AG04450 (cell line): ENCODE measurements around the gene PTGES3. TPM values are rescaled to one million over a fixed set of nuclear protein-coding genes. Genes with fewer than 3 reads are reported as not detected.

ENCODE experiments used
- CTCF ChIA-PET: fragments of 300-600, 350-600 bp; formaldehyde crosslinking; extraction: SDS; loops from one replicate; lab custom pipeline; 2022; ENCODE audit warnings: antibody characterized with exemption, inconsistent platforms; lab: Charles Lee
- POLR2A ChIA-PET: fragments of 350-600 bp; formaldehyde crosslinking; extraction: SDS; loops from one replicate; lab custom pipeline; 2021; ENCODE audit warnings: antibody characterized with exemption, inconsistent platforms; lab: Yijun Ruan, JAX
- DNase-seq: peaks from one replicate; pipeline ENCODE4 v3.0.0-alpha.2; 2011; ENCODE audit warnings: low read depth, low spot score
- H3K27ac ChIP-seq: one replicate; pipeline ENCODE4 v1.5.1; 2012; ENCODE audit warnings: low read depth, low read length, control low read depth
- H3K27me3 ChIP-seq: one replicate; pipeline ENCODE4 v1.6.0; 2012; ENCODE audit warnings: low read length; ENCODE audit not compliant: control insufficient read depth, insufficient read depth
- H3K4me3 ChIP-seq: 2 replicates; pipeline ENCODE4 v1.5.1; 2011; ENCODE audit warnings: mild to moderate bottlenecking, low read depth, low read length, control low read depth
- H3K9me3 ChIP-seq: 2 replicates; pipeline ENCODE4 v1.5.1; 2012; ENCODE audit warnings: low read length; ENCODE audit not compliant: control insufficient read depth, insufficient read depth
- polyA plus RNA-seq: library from polyadenylated mRNA; depleted of rRNA; stranded (reverse); fragments of >200 nt; gene quantifications from 2 replicates; pipeline ENCODE4 v1.2.3, GENCODE V29; 2011
- TF ChIP-seq, protein P1 (sequence below): IDR thresholded peaks from 2 replicates; pipeline ENCODE4 v1.5.1; 2011; ENCODE audit warnings: low read depth, low read length, control low read depth, inconsistent platforms

The PTGES3 gene
- polyA plus RNA-seq, 1 experiment, result 112 TPM

DNA sequence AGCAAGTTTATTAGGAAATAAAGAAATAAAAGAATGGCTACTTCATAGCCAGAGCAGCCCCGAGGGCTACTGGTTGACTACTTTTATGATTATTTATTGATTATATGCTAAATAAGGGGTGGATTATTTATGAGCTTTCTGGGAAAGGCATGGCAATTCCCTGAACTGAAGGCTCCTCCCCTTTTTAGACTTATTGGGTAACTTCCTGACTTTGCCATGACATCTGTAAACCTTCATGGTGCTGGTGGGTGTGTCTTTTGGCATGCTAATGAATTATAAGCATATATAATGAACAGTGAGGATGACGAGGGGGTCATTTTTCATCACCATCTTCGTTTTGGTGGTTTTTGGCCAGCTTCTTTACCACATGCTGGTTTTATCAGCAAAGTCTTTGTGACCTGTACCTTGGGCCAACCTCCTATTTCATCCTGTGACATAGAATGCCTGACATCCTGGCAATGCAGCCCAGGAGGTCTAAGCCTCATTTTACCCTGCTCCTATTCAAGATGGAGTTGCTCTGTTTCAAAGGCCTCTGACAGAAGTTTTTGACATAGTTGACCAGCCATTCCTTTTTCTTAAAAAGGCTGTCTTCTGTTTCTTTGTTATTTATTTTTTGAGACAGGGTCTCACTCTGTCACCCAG is 11.1 kb upstream of the PTGES3 start:
- Histone ChIP-seq H3K4me3 (no peak overlapping the region), H3K27ac (no peak overlapping the region), H3K9me3 (no peaks in the 10 kb centered on the region), H3K27me3 (no peaks in the 10 kb centered on the region)
- no peak for DNase-seq
- ChIA-PET POLR2A (interaction anchor here (0.6 to 0.9 kb wide), 3 partner anchors 11 to 20 kb away, joined by 3 to 8 read pairs (median 3); partner anchors contain the start of gene PTGES3), CTCF (no interaction called here)
- TF ChIP-seq, protein P1, sequence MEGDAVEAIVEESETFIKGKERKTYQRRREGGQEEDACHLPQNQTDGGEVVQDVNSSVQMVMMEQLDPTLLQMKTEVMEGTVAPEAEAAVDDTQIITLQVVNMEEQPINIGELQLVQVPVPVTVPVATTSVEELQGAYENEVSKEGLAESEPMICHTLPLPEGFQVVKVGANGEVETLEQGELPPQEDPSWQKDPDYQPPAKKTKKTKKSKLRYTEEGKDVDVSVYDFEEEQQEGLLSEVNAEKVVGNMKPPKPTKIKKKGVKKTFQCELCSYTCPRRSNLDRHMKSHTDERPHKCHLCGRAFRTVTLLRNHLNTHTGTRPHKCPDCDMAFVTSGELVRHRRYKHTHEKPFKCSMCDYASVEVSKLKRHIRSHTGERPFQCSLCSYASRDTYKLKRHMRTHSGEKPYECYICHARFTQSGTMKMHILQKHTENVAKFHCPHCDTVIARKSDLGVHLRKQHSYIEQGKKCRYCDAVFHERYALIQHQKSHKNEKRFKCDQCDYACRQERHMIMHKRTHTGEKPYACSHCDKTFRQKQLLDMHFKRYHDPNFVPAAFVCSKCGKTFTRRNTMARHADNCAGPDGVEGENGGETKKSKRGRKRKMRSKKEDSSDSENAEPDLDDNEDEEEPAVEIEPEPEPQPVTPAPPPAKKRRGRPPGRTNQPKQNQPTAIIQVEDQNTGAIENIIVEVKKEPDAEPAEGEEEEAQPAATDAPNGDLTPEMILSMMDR, result no peak

DNA sequence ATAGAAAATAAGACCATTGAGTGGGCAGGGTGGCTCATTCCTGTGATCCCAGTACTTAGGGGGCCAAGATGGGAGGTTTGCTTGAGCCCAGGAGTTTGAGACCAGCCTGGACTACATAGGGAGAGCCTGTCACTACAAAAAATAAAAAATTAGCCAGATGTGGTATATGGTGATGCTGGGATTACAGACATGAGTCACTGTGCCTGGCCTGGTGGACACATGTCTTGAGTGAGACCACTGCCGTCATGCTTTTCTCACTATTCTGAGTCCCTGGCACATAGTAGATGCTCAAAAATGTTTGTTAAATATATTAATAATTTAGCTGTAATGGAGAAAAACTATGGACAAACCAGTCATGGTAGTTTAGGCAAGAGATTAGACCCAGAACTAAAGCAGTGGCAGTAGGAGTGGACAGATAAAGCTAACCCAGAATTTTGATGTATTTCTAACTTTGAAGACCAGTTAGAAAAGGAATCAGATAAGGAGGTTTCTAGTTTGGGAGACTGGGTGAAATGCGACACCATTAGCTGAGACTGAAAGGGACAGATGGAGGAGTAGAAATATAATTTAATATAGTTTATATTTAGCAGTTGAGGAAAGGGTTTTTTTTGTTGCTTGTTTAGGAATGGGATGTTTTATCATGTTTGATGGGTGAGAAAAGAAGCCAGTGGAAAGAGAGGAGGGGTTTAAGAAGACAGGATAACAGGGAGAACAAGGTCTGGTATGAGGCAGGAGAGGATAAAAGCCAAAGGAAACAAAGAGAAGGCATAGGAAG is 7.4 kb upstream of the PTGES3 start:
- H3K27me3 ChIP-seq, result no peaks in the 10 kb centered on the region
- H3K27ac ChIP-seq, result peak overlapping the region; percentile 31
- CTCF ChIA-PET, result no interaction called here
- TF ChIP-seq, protein P1, result no peak
- H3K4me3 ChIP-seq, result no peak overlapping the region
- POLR2A ChIA-PET, result no interaction called here
- no peak for DNase-seq
- H3K9me3 ChIP-seq, result no peaks in the 10 kb centered on the region

DNA sequence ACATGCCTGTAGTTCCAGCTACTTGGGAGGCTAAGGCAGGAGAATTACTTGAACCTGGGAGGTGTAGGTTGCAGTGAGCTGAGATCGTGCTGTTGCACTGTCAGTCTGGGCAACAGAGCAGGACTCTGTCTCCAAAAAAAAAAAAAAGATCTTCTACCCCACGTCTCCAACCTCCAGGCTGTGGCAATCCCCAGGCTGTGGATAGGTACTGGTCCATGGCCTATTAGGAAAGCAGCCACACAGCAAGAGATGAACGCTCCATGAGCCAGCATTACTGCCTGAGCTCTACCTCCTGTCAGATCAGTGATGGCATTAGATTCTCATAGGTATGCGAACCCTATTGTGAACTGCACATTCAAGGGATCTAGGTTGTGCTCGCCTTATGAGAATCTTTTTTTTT is 6.1 kb upstream of the PTGES3 start:
- Histone ChIP-seq H3K9me3 (no peaks in the 10 kb centered on the region), H3K4me3 (no peak overlapping the region), H3K27me3 (no peaks in the 10 kb centered on the region), H3K27ac (no peak overlapping the region)
- ChIA-PET POLR2A (interaction anchor here (0.7 kb wide), 1 partner anchor 98 kb away, joined by 7 read pairs; no protein-coding TSS in a partner anchor), CTCF (interaction anchor here (0.6 kb wide), 1 partner anchor 19 kb away, joined by 3 read pairs; no protein-coding TSS in a partner anchor)
- TF ChIP-seq, protein P1, result no peak
- no peak for DNase-seq

DNA sequence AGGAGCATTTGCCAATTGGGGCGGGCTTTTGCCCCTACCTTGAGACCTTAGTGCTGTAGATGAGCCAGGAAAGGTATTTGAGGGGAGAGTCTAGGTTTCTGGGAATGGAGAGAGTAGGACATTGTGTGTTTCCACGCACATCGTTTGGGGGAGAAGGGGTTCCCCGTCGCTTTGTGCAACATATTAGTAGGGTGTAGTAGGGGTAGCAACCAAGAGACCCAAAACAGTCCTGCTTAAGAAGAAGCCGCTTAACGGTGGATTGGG is 694 bp upstream of the PTGES3 start:
- Histone ChIP-seq H3K27me3 (no peaks in the 10 kb centered on the region), H3K4me3 (peak overlapping the region; percentile 68), H3K9me3 (no peaks in the 10 kb centered on the region; the same call in 1 of the 2 replicates), H3K27ac (peak overlapping the region; percentile 89)
- POLR2A ChIA-PET, result interaction anchor here (0.6 to 1.2 kb wide), 6 partner anchors 9 to 499 kb away, joined by 3 to 13 read pairs (median 4); partner anchors contain the start of genes NACA and SMARCC2
- CTCF ChIA-PET, result interaction anchor here (4.1 kb wide), 1 partner anchor 52 kb away, joined by 16 read pairs; no protein-coding TSS in a partner anchor
- no peak for DNase-seq
- TF ChIP-seq, protein P1, result no peak
